Fibroblast of lung (primary cell): ENCODE measurements around the gene SUGCT. TPM values are rescaled to one million over a fixed set of nuclear protein-coding genes. Genes with fewer than 3 reads are reported as not detected.

Source experiments
- DNase-seq, 2 donors: peaks; one replicate each; pipeline versions ENCODE4 v3.0.0 to v3.0.0-alpha.2; 2010; ENCODE audit warnings: low read depth in 2 of 2
- H2AFZ ChIP-seq: 2 replicates; pipeline ENCODE4 v1.5.1; 2012; ENCODE audit warnings: low read length, control low read depth, inconsistent platforms
- H3K27ac ChIP-seq: 2 replicates; pipeline ENCODE4 v1.5.1; 2011; ENCODE audit warnings: low read length, control low read depth; ENCODE audit not compliant: insufficient read depth
- H3K27me3 ChIP-seq: 2 replicates; pipeline ENCODE4 v1.5.1; 2011; ENCODE audit warnings: mild to moderate bottlenecking, low read length; ENCODE audit not compliant: control insufficient read depth, insufficient read depth
- H3K36me3 ChIP-seq: 2 replicates; pipeline ENCODE4 v1.5.1; 2011; ENCODE audit warnings: low read length; ENCODE audit not compliant: control insufficient read depth, insufficient read depth
- H3K4me1 ChIP-seq: 2 replicates; pipeline ENCODE4 v1.5.1; 2011; ENCODE audit warnings: low read length; ENCODE audit not compliant: control insufficient read depth, insufficient read depth; ENCODE audit errors: extremely low read depth
- H3K4me2 ChIP-seq: 2 replicates; pipeline ENCODE4 v1.5.1; 2011; ENCODE audit warnings: low read length, control low read depth; ENCODE audit not compliant: insufficient read depth; ENCODE audit errors: extremely low read depth
- H3K4me3 ChIP-seq, 4 experiments: fragments of 200-600 bp in 1 of 4; sonication (generic) in 1 of 4; replicated peaks in 1 of 4; 2 replicates each; pipeline ENCODE4 v1.5.1; 2011 to 2016; ENCODE audit warnings: low read length in 4 of 4, low read depth in 3 of 4, mild to moderate bottlenecking in 3 of 4, control low read depth in 2 of 4, inconsistent platforms in 1 of 4, mixed read lengths in 1 of 4; ENCODE audit not compliant: insufficient read depth in 1 of 4; ENCODE audit errors: control extremely low read depth in 1 of 4
- H3K79me2 ChIP-seq: 2 replicates; pipeline ENCODE4 v1.5.1; 2012; ENCODE audit warnings: mild to moderate bottlenecking, low read length, inconsistent platforms; ENCODE audit not compliant: control insufficient read depth, insufficient read depth
- H3K9ac ChIP-seq: 2 replicates; pipeline ENCODE4 v1.5.1; 2011; ENCODE audit warnings: mild to moderate bottlenecking, low read length, control low read depth; ENCODE audit not compliant: insufficient read depth
- H3K9me3 ChIP-seq: 2 replicates; pipeline ENCODE4 v1.5.1; 2012; ENCODE audit warnings: low read depth, low read length; ENCODE audit not compliant: control insufficient read depth, insufficient read depth
- H4K20me1 ChIP-seq: 2 replicates; pipeline ENCODE4 v1.5.1; 2011; ENCODE audit warnings: low read length; ENCODE audit not compliant: control insufficient read depth, insufficient read depth; ENCODE audit errors: extremely low read depth
- EZH2 ChIP-seq: IDR thresholded peaks from 2 replicates; pipeline ENCODE4 v1.5.1; 2012; ENCODE audit warnings: low read length, control low read depth, mild to moderate bottlenecking; ENCODE audit errors: missing control alignments
- polyA plus RNA-seq, 2 donors: library from polyadenylated mRNA; depleted of rRNA in 1 of 2; stranded (reverse) in 1 of 2; unstranded in 1 of 2; fragments of >200 nt; gene quantifications; 2 replicates each; pipeline ENCODE4 v1.2.1, GENCODE V29; 2011 to 2012; ENCODE audit warnings: missing spikeins in 1 of 2
- total RNA-seq: library from RNA; depleted of rRNA; stranded (reverse); fragments of >200 nt; gene quantifications from 2 replicates; pipeline ENCODE4 v1.2.1, GENCODE V29; 2014
- TF ChIP-seq, protein P1 (sequence below), 2 donors: IDR thresholded peaks in 1 of 2; conservative IDR thresholded peaks in 1 of 2; 1 replicate in 1 of 2; 2 replicates in 1 of 2; pipeline ENCODE4 v1.5.1; 2011 to 2012; ENCODE audit warnings: low read length in 2 of 2, control low read depth in 1 of 2, inconsistent platforms in 1 of 2, low read depth in 1 of 2, mild to moderate bottlenecking in 1 of 2

SUGCT gene
- total and polyA plus RNA-seq, 2 donors (not counting 1 experiment from before 2014, with no cell fraction given): 8.4 to 16.5 TPM

- Histone ChIP-seq H2AFZ (no peak overlapping the region), H3K4me2 (no peak overlapping the region), H3K36me3 (no peaks in the 10 kb centered on the region), H3K4me3 (no peak overlapping the region), H3K4me1 (peaks cover 2% of the 10 kb centered on the region), H3K27me3 (no peaks in the 10 kb centered on the region), H4K20me1 (no peaks in the 10 kb centered on the region), H3K79me2 (no peaks in the 10 kb centered on the region), H3K9ac (no peak overlapping the region), H3K9me3 (no peaks in the 10 kb centered on the region), H3K27ac (no peak overlapping the region)
- peak; percentile 13 to 99 for DNase-seq
- TF ChIP-seq, protein P1, sequence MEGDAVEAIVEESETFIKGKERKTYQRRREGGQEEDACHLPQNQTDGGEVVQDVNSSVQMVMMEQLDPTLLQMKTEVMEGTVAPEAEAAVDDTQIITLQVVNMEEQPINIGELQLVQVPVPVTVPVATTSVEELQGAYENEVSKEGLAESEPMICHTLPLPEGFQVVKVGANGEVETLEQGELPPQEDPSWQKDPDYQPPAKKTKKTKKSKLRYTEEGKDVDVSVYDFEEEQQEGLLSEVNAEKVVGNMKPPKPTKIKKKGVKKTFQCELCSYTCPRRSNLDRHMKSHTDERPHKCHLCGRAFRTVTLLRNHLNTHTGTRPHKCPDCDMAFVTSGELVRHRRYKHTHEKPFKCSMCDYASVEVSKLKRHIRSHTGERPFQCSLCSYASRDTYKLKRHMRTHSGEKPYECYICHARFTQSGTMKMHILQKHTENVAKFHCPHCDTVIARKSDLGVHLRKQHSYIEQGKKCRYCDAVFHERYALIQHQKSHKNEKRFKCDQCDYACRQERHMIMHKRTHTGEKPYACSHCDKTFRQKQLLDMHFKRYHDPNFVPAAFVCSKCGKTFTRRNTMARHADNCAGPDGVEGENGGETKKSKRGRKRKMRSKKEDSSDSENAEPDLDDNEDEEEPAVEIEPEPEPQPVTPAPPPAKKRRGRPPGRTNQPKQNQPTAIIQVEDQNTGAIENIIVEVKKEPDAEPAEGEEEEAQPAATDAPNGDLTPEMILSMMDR (conservative IDR thresholded peaks at IDR 0.05 in 1 of 2, IDR thresholded peaks at IDR 0.05 in 1 of 2; ENCODE audit: low read depth in 1 of 2, low read length in 2 of 2): no peak
- TF ChIP-seq EZH2: no peak
These were observed 163.6 kb downstream of the SUGCT start for GRCh38 chr7:40298421-40298820.

- H3K9ac ChIP-seq: no peak overlapping the region
- no peak overlapping the region for H3K27ac ChIP-seq
- H4K20me1 ChIP-seq: no peaks in the 10 kb centered on the region
- DNase-seq: peak; percentile 24 to 98
- H3K9me3 ChIP-seq: no peaks in the 10 kb centered on the region
- TF ChIP-seq EZH2: no peak
- TF ChIP-seq, protein P1 (conservative IDR thresholded peaks at IDR 0.05 in 1 of 2, IDR thresholded peaks at IDR 0.05 in 1 of 2; ENCODE audit: low read depth in 1 of 2, low read length in 2 of 2): no peak
- no peak overlapping the region for H3K4me3 ChIP-seq
- no peaks in the 10 kb centered on the region for H3K27me3 ChIP-seq
- H3K79me2 ChIP-seq: no peaks in the 10 kb centered on the region
- H3K4me1 ChIP-seq: peaks cover 2% of the 10 kb centered on the region
- H2AFZ ChIP-seq: no peak overlapping the region
- H3K4me2 ChIP-seq: no peak overlapping the region
- no peaks in the 10 kb centered on the region for H3K36me3 ChIP-seq
These were observed 164.3 kb downstream of the SUGCT start for GRCh38 chr7:40299097-40299496.

GRCh38 chr7:40300146-40300670 is 165.4 kb downstream of the SUGCT start:
- H3K9ac ChIP-seq: no peak overlapping the region
- no peaks in the 10 kb centered on the region for H3K27me3 ChIP-seq
- H3K27ac ChIP-seq: no peak overlapping the region
- H3K79me2 ChIP-seq: no peaks in the 10 kb centered on the region
- no peaks in the 10 kb centered on the region for H3K36me3 ChIP-seq
- H2AFZ ChIP-seq: no peak overlapping the region
- H3K4me1 ChIP-seq: peaks cover 2% of the 10 kb centered on the region
- no peak overlapping the region for H3K4me3 ChIP-seq
- peak in 1 of 2 donors; percentile 80 for DNase-seq
- H3K4me2 ChIP-seq: no peak overlapping the region
- no peaks in the 10 kb centered on the region for H4K20me1 ChIP-seq
- TF ChIP-seq, protein P1 (conservative IDR thresholded peaks at IDR 0.05 in 1 of 2, IDR thresholded peaks at IDR 0.05 in 1 of 2; ENCODE audit: low read depth in 1 of 2, low read length in 2 of 2): no peak
- TF ChIP-seq EZH2: no peak
- no peaks in the 10 kb centered on the region for H3K9me3 ChIP-seq
